Measurements from ENCODE around the gene DHODH.
"Not testable (repeated sequence)": the region's sequence is repeated elsewhere in the genome, so short reads cannot be mapped to it uniquely, and the experiment has no call there.

Gene DHODH

DNA sequence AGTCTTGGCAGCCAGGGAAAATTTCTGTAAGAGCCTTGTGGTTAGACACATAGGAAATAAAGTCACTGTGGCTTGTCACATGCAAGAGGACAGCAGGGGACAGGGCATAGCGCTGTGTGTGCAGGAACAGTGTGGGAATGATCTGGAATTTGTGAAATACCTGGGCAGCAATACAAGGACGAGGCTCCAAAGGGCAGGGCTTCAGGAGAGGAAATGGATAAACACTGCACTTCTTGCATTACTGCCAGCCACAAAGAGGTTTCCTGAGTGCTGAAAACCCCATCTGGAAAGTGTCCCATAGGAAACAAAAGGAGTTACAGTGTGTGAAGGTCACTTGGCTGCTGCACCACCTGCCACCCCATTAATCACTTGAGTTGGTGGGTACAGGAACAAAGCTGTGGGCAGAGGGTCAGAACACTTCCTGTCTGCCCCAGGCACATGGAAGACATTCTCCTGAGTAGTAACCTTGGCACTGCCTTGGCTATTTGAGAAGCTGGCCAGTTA lies 33.7 kb downstream of the DHODH start:
- peak overlapping the region; percentile 29 for H3K4me2 ChIP-seq (ENCODE audit: low read length)
- H3K4me3 ChIP-seq (ENCODE audit: low read length): no peak overlapping the region
- no peaks in the 10 kb centered on the region for H3K36me3 ChIP-seq (ENCODE audit: insufficient read depth, low read length)
- H3K9me3 ChIP-seq (replicated peaks; ENCODE audit: low read length): no peaks in the 10 kb centered on the region
- no peaks in the 10 kb centered on the region for H3K27me3 ChIP-seq (ENCODE audit: control insufficient read depth, insufficient read depth, low read length)
- H3K4me1 ChIP-seq (ENCODE audit: control insufficient read depth, insufficient read depth, low read length): peaks cover 6% of the 10 kb centered on the region
- H3K9ac ChIP-seq (ENCODE audit: low read depth, low read length): no peak overlapping the region

GRCh38 chr16:72043058-72043457 lies 34.5 kb downstream of the DHODH start:
- H3K36me3 ChIP-seq (ENCODE audit: insufficient read depth, low read length): no peaks in the 10 kb centered on the region
- H3K4me3 ChIP-seq (ENCODE audit: low read length): no peak overlapping the region
- peaks cover 6% of the 10 kb centered on the region for H3K4me1 ChIP-seq (ENCODE audit: control insufficient read depth, insufficient read depth, low read length)
- no peak overlapping the region for H3K9ac ChIP-seq (ENCODE audit: low read depth, low read length)
- H3K4me2 ChIP-seq (ENCODE audit: low read length): no peak overlapping the region
- H3K9me3 ChIP-seq (replicated peaks; ENCODE audit: low read length): no peaks in the 10 kb centered on the region
- no peaks in the 10 kb centered on the region for H3K27me3 ChIP-seq (ENCODE audit: control insufficient read depth, insufficient read depth, low read length)

- no peak overlapping the region for H3K9ac ChIP-seq (ENCODE audit: low read depth, low read length)
- H3K4me3 ChIP-seq (ENCODE audit: low read length): no peak overlapping the region
- no peak overlapping the region for H3K4me2 ChIP-seq (ENCODE audit: low read length)
- peaks cover 6% of the 10 kb centered on the region for H3K4me1 ChIP-seq (ENCODE audit: control insufficient read depth, insufficient read depth, low read length)
- no peaks in the 10 kb centered on the region for H3K9me3 ChIP-seq (replicated peaks; ENCODE audit: low read length)
- H3K27me3 ChIP-seq (ENCODE audit: control insufficient read depth, insufficient read depth, low read length): no peaks in the 10 kb centered on the region
- H3K36me3 ChIP-seq (ENCODE audit: insufficient read depth, low read length): no peaks in the 10 kb centered on the region
Measured at GRCh38 chr16:72043539-72043938, 35.0 kb downstream of the DHODH start.

GRCh38 chr16:72044296-72044695 lies 35.8 kb downstream of the DHODH start:
- Histone ChIP-seq H3K27me3 (ENCODE audit: control insufficient read depth, insufficient read depth, low read length) (no peaks in the 10 kb centered on the region), H3K36me3 (ENCODE audit: insufficient read depth, low read length) (no peaks in the 10 kb centered on the region), H3K4me3 (ENCODE audit: low read length) (no peak overlapping the region), H3K9me3 (replicated peaks; ENCODE audit: low read length) (no peaks in the 10 kb centered on the region), H3K4me2 (ENCODE audit: low read length) (no peak overlapping the region), H3K4me1 (ENCODE audit: control insufficient read depth, insufficient read depth, low read length) (peaks cover 6% of the 10 kb centered on the region), H3K9ac (ENCODE audit: low read depth, low read length) (no peak overlapping the region)

DNA sequence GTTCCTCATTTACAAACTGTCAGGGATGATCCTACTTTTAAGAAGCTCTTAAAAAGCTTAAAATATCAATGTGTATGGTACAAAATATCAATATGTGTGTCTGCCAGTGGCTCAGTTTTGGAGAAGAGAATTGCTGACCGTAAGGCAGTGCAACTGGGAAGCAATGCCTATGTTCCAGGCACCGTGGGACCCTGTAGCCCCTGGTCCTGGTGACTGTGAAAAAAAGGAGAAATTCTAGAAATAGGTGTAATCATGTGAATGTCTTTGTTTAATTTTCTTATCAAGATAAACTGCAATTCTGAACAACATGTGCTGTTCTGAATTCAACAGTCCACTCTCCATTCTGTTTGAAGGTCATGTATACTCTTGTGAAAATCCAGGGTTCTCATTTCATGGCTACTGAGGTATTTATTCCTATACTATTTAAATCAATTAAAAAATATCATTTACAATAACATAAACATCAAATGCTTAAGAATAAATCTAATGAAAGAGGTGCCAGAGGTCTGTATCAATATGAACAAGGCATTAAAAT lies 36.3 kb downstream of the DHODH start:
- H3K4me1 ChIP-seq (ENCODE audit: control insufficient read depth, insufficient read depth, low read length): peaks cover 6% of the 10 kb centered on the region
- H3K4me2 ChIP-seq (ENCODE audit: low read length): no peak overlapping the region
- no peak overlapping the region for H3K9ac ChIP-seq (ENCODE audit: low read depth, low read length)
- no peaks in the 10 kb centered on the region for H3K36me3 ChIP-seq (ENCODE audit: insufficient read depth, low read length)
- H3K9me3 ChIP-seq (replicated peaks; ENCODE audit: low read length): no peaks in the 10 kb centered on the region
- no peak overlapping the region for H3K4me3 ChIP-seq (ENCODE audit: low read length)
- H3K27me3 ChIP-seq (ENCODE audit: control insufficient read depth, insufficient read depth, low read length): no peaks in the 10 kb centered on the region

DNA sequence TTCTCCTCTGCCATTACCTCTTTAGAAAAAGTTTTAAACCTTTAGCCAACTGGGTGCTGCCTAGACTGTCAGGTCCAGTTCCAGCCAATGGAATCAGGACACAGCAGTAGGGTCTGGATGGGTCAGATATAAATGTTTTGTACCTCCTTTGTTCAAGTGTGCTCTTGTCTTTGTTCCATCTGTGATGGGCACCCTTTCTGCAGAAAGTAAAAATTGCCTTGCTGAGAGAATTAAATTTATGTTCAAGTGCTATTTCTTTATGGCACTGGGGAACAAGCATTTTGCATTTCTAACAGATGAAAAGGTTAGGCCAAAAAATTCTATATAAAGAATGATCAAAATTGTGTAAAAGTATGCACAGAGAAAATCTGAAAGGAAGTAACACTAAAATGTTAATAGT lies 40.6 kb downstream of the DHODH start:
- no peaks in the 10 kb centered on the region for H3K9me3 ChIP-seq (replicated peaks; ENCODE audit: low read length)
- no peak overlapping the region for H3K4me3 ChIP-seq (ENCODE audit: low read length)
- H3K36me3 ChIP-seq (ENCODE audit: insufficient read depth, low read length): no peaks in the 10 kb centered on the region
- H3K9ac ChIP-seq (ENCODE audit: low read depth, low read length): no peak overlapping the region
- H3K27me3 ChIP-seq (ENCODE audit: control insufficient read depth, insufficient read depth, low read length): no peaks in the 10 kb centered on the region
- no peak overlapping the region for H3K4me2 ChIP-seq (ENCODE audit: low read length)
- H3K4me1 ChIP-seq (ENCODE audit: control insufficient read depth, insufficient read depth, low read length): no peaks in the 10 kb centered on the region

DNA sequence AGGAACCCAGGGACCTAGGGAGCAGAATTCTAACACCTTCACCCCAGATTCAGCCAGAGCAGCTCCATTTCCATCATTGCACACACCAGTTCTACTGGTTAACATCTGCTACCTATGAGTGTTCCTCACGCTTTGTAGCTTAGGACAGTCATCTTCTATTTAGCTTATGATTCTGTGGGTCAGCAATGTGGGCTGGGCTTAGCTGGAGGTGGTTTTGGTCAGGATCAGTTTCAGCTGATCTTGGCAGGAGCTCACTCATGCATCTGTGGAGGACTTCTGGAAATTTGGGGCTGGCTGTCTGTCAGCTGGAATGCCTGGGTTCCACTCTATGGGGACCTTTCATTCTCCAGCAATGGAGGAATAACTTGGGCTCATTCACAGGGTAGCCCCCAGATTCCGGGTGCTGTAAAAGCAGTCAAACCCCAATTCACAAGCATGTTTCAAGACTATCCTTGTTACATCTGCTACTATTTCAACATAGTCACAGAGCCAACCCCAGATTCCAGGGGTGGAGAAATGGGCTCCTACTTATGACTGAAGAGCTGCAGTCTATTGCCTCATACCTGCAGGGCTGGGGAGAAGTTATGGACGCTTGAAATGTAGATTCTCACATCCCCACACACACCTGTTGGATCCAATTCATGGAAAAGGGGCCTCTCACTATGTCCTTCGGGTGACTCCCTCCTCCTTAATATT lies 42.4 kb downstream of the DHODH start:
- Histone ChIP-seq H3K27me3 (ENCODE audit: control insufficient read depth, insufficient read depth, low read length) (no peaks in the 10 kb centered on the region), H3K4me1 (ENCODE audit: control insufficient read depth, insufficient read depth, low read length) (no peaks in the 10 kb centered on the region), H3K4me3 (ENCODE audit: low read length) (no peak overlapping the region), H3K36me3 (ENCODE audit: insufficient read depth, low read length) (no peaks in the 10 kb centered on the region), H3K9me3 (replicated peaks; ENCODE audit: low read length) (no peaks in the 10 kb centered on the region), H3K4me2 (ENCODE audit: low read length) (no peak overlapping the region), H3K9ac (ENCODE audit: low read depth, low read length) (no peak overlapping the region)

DNA sequence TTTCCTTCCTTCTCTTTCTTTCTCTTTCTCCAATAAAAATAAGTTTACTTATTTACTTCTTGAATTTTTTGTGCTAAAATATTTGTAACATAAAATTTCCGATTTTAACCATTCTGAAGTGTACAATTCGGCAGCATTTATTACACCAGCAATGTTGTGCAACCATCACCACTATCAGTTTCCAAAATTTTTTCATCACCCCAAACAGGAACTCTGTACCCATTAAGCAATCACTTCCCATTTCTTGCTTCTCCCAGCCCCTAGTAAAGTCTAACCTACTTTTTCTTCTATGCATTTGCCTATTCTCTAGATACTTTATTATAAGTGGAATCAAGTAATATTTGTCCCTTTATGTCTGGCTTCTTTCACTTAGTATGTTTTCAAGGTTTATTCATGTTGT lies 43.3 kb downstream of the DHODH start:
- no peak overlapping the region for H3K9ac ChIP-seq (ENCODE audit: low read depth, low read length)
- H3K36me3 ChIP-seq (ENCODE audit: insufficient read depth, low read length): no peaks in the 10 kb centered on the region
- H3K27me3 ChIP-seq (ENCODE audit: control insufficient read depth, insufficient read depth, low read length): no peaks in the 10 kb centered on the region
- H3K4me2 ChIP-seq (ENCODE audit: low read length): no peak overlapping the region
- no peak overlapping the region for H3K4me3 ChIP-seq (ENCODE audit: low read length)
- no peaks in the 10 kb centered on the region for H3K9me3 ChIP-seq (replicated peaks; ENCODE audit: low read length)
- no peaks in the 10 kb centered on the region for H3K4me1 ChIP-seq (ENCODE audit: control insufficient read depth, insufficient read depth, low read length)

- H3K36me3 ChIP-seq (ENCODE audit: insufficient read depth, low read length); H3K4me2 ChIP-seq (ENCODE audit: low read length); H3K9ac ChIP-seq (ENCODE audit: low read depth, low read length); H3K4me3 ChIP-seq (ENCODE audit: low read length); H3K4me1 ChIP-seq (ENCODE audit: control insufficient read depth, insufficient read depth, low read length); H3K27me3 ChIP-seq (ENCODE audit: control insufficient read depth, insufficient read depth, low read length); H3K9me3 ChIP-seq (replicated peaks; ENCODE audit: low read length): not testable (repeated sequence)
Measured at GRCh38 chr16:72054254-72054847, 45.8 kb downstream of the DHODH start, which contains the start of gene HP. Gene HP (plus strand): TSS chr16:72054505. CDS start chr16:72054653, 148 bp downstream.

DNA sequence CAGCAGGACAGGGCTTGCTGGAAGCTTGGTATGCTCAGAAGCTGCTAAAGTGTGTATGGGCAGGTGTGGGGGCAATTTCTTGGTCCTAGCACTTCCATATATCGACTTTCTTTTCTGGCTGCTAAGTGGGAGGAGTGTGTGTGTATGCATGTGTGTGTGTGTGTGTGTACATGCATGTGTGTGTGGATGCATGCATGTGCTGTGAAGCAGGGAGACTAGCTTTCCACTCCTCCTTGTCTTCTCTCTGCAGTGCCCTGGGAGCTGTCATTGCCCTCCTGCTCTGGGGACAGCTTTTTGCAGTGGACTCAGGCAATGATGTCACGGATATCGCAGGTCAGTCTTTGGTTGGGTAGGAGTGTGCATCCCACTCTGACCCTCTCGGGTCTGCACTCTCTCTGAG lies 47.4 kb downstream of the DHODH start:
- no peaks in the 10 kb centered on the region for H3K36me3 ChIP-seq (ENCODE audit: insufficient read depth, low read length)
- H3K4me1 ChIP-seq (ENCODE audit: control insufficient read depth, insufficient read depth, low read length): no peaks in the 10 kb centered on the region
- no peak overlapping the region for H3K4me3 ChIP-seq (ENCODE audit: low read length)

DNA sequence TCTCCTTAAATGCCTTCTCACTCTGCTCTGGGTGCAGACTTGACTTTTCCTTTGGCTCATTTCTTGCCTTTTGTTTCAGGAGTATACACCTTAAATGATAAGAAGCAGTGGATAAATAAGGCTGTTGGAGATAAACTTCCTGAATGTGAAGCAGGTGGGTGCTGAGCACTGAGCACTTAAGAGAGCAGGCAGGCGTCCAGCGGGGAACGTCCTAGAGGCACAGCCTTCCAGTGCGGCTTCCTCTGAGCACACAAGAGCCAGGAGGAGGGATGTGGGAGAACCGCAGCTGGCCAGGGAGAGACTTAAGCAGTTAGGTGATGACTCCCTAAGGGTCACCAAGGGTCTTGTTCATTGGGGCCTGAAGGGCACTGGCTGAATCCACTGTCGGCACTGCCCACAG lies 48.8 kb downstream of the DHODH start:
- not testable (repeated sequence) for H3K9me3 ChIP-seq (replicated peaks; ENCODE audit: low read length); H3K36me3 ChIP-seq (ENCODE audit: insufficient read depth, low read length); H3K4me3 ChIP-seq (ENCODE audit: low read length); H3K9ac ChIP-seq (ENCODE audit: low read depth, low read length); H3K4me1 ChIP-seq (ENCODE audit: control insufficient read depth, insufficient read depth, low read length); H3K27me3 ChIP-seq (ENCODE audit: control insufficient read depth, insufficient read depth, low read length); H3K4me2 ChIP-seq (ENCODE audit: low read length)

More for the DNA sequence above, 47.4 kb downstream of the DHODH start:
- Histone ChIP-seq H3K4me2 (ENCODE audit: low read length) (no peak overlapping the region), H3K9ac (ENCODE audit: low read depth, low read length) (no peak overlapping the region), H3K27me3 (ENCODE audit: control insufficient read depth, insufficient read depth, low read length) (no peaks in the 10 kb centered on the region), H3K9me3 (replicated peaks; ENCODE audit: low read length) (no peaks in the 10 kb centered on the region)

- H3K4me2 ChIP-seq (ENCODE audit: low read length); H3K9me3 ChIP-seq (replicated peaks; ENCODE audit: low read length): not testable (repeated sequence)
Measured at GRCh38 chr16:72059060-72059459, 50.5 kb downstream of the DHODH start.

More at GRCh38 chr16:72059060-72059459, 50.5 kb downstream of the DHODH start:
- H3K9ac ChIP-seq (ENCODE audit: low read depth, low read length); H3K4me3 ChIP-seq (ENCODE audit: low read length); H3K4me1 ChIP-seq (ENCODE audit: control insufficient read depth, insufficient read depth, low read length); H3K36me3 ChIP-seq (ENCODE audit: insufficient read depth, low read length); H3K27me3 ChIP-seq (ENCODE audit: control insufficient read depth, insufficient read depth, low read length): not testable (repeated sequence)

All from skeletal muscle satellite cell (primary cell).